ENCODE results near the gene WDR87.
"Not testable (repeated sequence)": the region's sequence is repeated elsewhere in the genome, so short reads cannot be mapped to it uniquely, and the experiment has no call there.

WDR87 gene

GRCh38 chr19:37874784-37875183 lies 31.6 kb downstream of the WDR87 start:
- DNase-seq = no peak

GRCh38 chr19:37872383-37872782 lies 34.0 kb downstream of the WDR87 start:
- no peak for DNase-seq

GRCh38 chr19:37869766-37870340 lies 36.5 kb downstream of the WDR87 start:
- DNase-seq = no peak

- DNase-seq = no peak
Measured at GRCh38 chr19:37867831-37868230, 38.6 kb downstream of the WDR87 start.

GRCh38 chr19:37865930-37866329 lies 40.5 kb downstream of the WDR87 start:
- DNase-seq = not testable (repeated sequence)

GRCh38 chr19:37864501-37864900 lies 41.9 kb downstream of the WDR87 start:
- no peak for DNase-seq

GRCh38 chr19:37855098-37855497 lies 51.3 kb downstream of the WDR87 start:
- peak; percentile 88 for DNase-seq

- no peak for DNase-seq
Measured at GRCh38 chr19:37845932-37846331, 60.5 kb downstream of the WDR87 start.

All from NCI-H526 treated with DMSO at 0.1 percent for 48 hours (cell line).